ENCODE results near the gene KDM5D. TPM values are rescaled to one million over a fixed set of nuclear protein-coding genes. Genes with fewer than 3 reads are reported as not detected.

KDM5D gene
- total RNA-seq, 2 donors from 2014 or later = not detected

- no peak overlapping the region for H3K27ac ChIP-seq
- no peak for DNase-seq (ENCODE audit: low spot score)
- TF ChIP-seq CTCF (IDR thresholded peaks at IDR 0.05) = no peak
- H3K4me3 ChIP-seq = no peak overlapping the region
- H3K27me3 ChIP-seq = no peaks in the 10 kb centered on the region
- H3K36me3 ChIP-seq = no peaks in the 10 kb centered on the region
- no peaks in the 10 kb centered on the region for H3K9me3 ChIP-seq
- no peaks in the 10 kb centered on the region for H3K4me1 ChIP-seq
These were observed 63.7 kb downstream of the KDM5D start for GRCh38 chrY:19680821-19681220.

All from right atrium auricular region (tissue), 2 donors.